Gastrocnemius medialis (tissue), 4 donors: ENCODE results near the gene AKAP12.

Experiments
- POLR2A ChIP-seq, 2 donors: fragments of 450-650 bp; IDR thresholded peaks; one replicate each; pipeline ENCODE4 v1.6.1; 2017; ENCODE audit warnings: antibody characterized with exemption in 2 of 2, mild to moderate bottlenecking in 2 of 2, moderate library complexity in 2 of 2
- TF ChIP-seq, protein P1 (sequence below), 5 experiments: fragments of 450-650 bp in 3 of 5; fragments of 200-600 bp in 2 of 5; sonication (generic) in 2 of 5; IDR thresholded peaks in 4 of 5; conservative IDR thresholded peaks in 1 of 5; 1 replicate in 4 of 5; 2 replicates in 1 of 5; pipeline ENCODE4 v1.5.1; 2016 to 2019; ENCODE audit warnings: antibody characterized with exemption in 5 of 5, mild to moderate bottlenecking in 3 of 5, moderate library complexity in 3 of 5

DNA sequence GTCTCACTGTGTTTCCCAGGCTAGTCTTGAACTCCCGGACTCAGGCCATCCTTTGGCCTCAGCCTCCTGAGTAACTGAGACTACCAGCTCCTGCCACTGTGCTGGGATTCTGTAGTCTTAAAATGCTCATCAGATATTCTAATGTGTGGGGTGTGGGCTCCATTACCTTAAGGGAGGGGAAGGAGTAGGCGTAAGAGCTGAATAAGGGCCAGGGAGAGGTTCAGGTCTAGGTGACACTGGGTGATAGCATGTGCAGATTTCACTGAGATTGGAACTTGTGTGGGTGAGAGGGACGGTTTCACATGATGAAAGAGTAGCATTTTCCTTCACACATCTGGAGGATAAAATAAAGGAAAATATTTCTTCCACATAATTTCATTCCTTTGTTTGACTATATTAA, 8.5 kb downstream of the AKAP12 start:
- TF ChIP-seq, protein P1, sequence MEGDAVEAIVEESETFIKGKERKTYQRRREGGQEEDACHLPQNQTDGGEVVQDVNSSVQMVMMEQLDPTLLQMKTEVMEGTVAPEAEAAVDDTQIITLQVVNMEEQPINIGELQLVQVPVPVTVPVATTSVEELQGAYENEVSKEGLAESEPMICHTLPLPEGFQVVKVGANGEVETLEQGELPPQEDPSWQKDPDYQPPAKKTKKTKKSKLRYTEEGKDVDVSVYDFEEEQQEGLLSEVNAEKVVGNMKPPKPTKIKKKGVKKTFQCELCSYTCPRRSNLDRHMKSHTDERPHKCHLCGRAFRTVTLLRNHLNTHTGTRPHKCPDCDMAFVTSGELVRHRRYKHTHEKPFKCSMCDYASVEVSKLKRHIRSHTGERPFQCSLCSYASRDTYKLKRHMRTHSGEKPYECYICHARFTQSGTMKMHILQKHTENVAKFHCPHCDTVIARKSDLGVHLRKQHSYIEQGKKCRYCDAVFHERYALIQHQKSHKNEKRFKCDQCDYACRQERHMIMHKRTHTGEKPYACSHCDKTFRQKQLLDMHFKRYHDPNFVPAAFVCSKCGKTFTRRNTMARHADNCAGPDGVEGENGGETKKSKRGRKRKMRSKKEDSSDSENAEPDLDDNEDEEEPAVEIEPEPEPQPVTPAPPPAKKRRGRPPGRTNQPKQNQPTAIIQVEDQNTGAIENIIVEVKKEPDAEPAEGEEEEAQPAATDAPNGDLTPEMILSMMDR (IDR thresholded peaks at IDR 0.05 in 4 of 5, conservative IDR thresholded peaks at IDR 0.05 in 1 of 5): no peak
- TF ChIP-seq POLR2A (IDR thresholded peaks at IDR 0.05): no peak
